IMR-90 (cell line): ENCODE measurements around the gene KDM6B. TPM values are rescaled to one million over a fixed set of nuclear protein-coding genes. Genes with fewer than 3 reads are reported as not detected.

Experiments
- ATAC-seq: fragments of 200-7000 bp; cut with Tn5 transposase; 2 replicates; pipeline ENCODE4 v1.9.1; 2020; ENCODE audit warnings: low read depth, mild to moderate bottlenecking, moderate library complexity
- BruUV-seq: library from RNA; stranded (reverse); fragments of 400-500 nt; replicated peaks from 2 replicates; lab custom pipeline; 2021; lab: Mats Ljungman, UMichigan
- CTCF ChIA-PET: fragments of 300-600 bp; formaldehyde crosslinking; extraction: SDS; loops from one replicate; lab custom pipeline; 2021; ENCODE audit warnings: antibody characterized with exemption; lab: Yijun Ruan, JAX
- POLR2A ChIA-PET: fragments of 300-600 bp; sonication (Branson Sonifier 250); formaldehyde crosslinking; loops from one replicate; lab custom pipeline; 2022; ENCODE audit warnings: antibody characterized with exemption; ENCODE audit not compliant: unreplicated experiment; lab: Charles Lee
- DNase-seq: peaks from one replicate; pipeline ENCODE4 v3.0.0; 2013
- H2AFZ ChIP-seq: replicated peaks from 2 replicates; pipeline ENCODE3; 2013; ENCODE audit warnings: low read length, mild to moderate bottlenecking; ENCODE audit not compliant: poor library complexity
- H2AK5ac ChIP-seq: 2 replicates; pipeline ENCODE4 v1.6.1; 2013; ENCODE audit warnings: low read depth, low read length, inconsistent platforms
- H2AK9ac ChIP-seq: replicated peaks from 2 replicates; pipeline ENCODE3; 2013; ENCODE audit warnings: mild to moderate bottlenecking, low read depth, low read length, moderate library complexity; ENCODE audit not compliant: poor library complexity
- H2BK120ac ChIP-seq: 2 replicates; pipeline ENCODE4 v1.6.1; 2013; ENCODE audit warnings: low read depth, low read length, inconsistent platforms
- H2BK15ac ChIP-seq: 3 replicates; pipeline ENCODE4 v1.6.1; 2013; ENCODE audit warnings: low read depth, low read length, inconsistent platforms
- H2BK20ac ChIP-seq: 2 replicates; pipeline ENCODE4 v1.6.1; 2013; ENCODE audit warnings: low read depth, mild to moderate bottlenecking, inconsistent platforms, low read length, moderate library complexity
- H2BK5ac ChIP-seq: 2 replicates; pipeline ENCODE4 v1.6.1; 2013; ENCODE audit warnings: mild to moderate bottlenecking, low read depth, low read length, inconsistent platforms; ENCODE audit not compliant: poor library complexity, severe bottlenecking
- H3K14ac ChIP-seq: replicated peaks from 2 replicates; pipeline ENCODE4 v1.6.1; 2013; ENCODE audit warnings: low read depth, low read length, inconsistent platforms
- H3K18ac ChIP-seq: 2 replicates; pipeline ENCODE4 v1.6.1; 2013; ENCODE audit warnings: low read depth, low read length, control low read depth
- H3K23ac ChIP-seq: 2 replicates; pipeline ENCODE4 v1.6.1; 2013; ENCODE audit warnings: low read depth, low read length, inconsistent platforms
- H3K27ac ChIP-seq: 2 replicates; pipeline ENCODE4 v1.5.1; 2013; ENCODE audit warnings: mild to moderate bottlenecking, control low read depth, low read length; ENCODE audit not compliant: insufficient read depth
- H3K27me3 ChIP-seq: 2 replicates; pipeline ENCODE4 v1.6.1; 2013; ENCODE audit warnings: low read length; ENCODE audit not compliant: control insufficient read depth, insufficient read depth
- H3K36me3 ChIP-seq: 2 replicates; pipeline ENCODE4 v1.6.1; 2013; ENCODE audit warnings: low read length, mixed read lengths; ENCODE audit not compliant: control insufficient read depth, insufficient read depth
- H3K4ac ChIP-seq: 2 replicates; pipeline ENCODE4 v1.6.1; 2013; ENCODE audit warnings: low read depth, low read length, inconsistent platforms
- H3K4me1 ChIP-seq: 2 replicates; pipeline ENCODE4 v1.6.1; 2013; ENCODE audit warnings: low read length, mixed read lengths; ENCODE audit not compliant: control insufficient read depth, insufficient read depth
- H3K4me2 ChIP-seq: 2 replicates; pipeline ENCODE4 v1.6.1; 2013; ENCODE audit warnings: low read depth, mild to moderate bottlenecking, control low read depth, low read length, moderate library complexity
- H3K4me3 ChIP-seq: 2 replicates; pipeline ENCODE4 v1.5.1; 2013; ENCODE audit warnings: low read depth, mild to moderate bottlenecking, control low read depth, low read length, moderate library complexity; ENCODE audit not compliant: insufficient read depth
- H3K56ac ChIP-seq: 2 replicates; pipeline ENCODE4 v1.6.1; 2013; ENCODE audit warnings: low read length, inconsistent platforms; ENCODE audit not compliant: insufficient read depth; ENCODE audit errors: extremely low read depth
- H3K79me1 ChIP-seq, 2 experiments: 2 replicates each; pipeline ENCODE4 v1.6.1; 2013; ENCODE audit warnings: low read length in 2 of 2, inconsistent platforms in 1 of 2, low read depth in 1 of 2
- H3K9ac ChIP-seq: 2 replicates; pipeline ENCODE4 v1.6.1; 2013; ENCODE audit warnings: low read depth, low read length, control low read depth
- H3K9me1 ChIP-seq: 2 replicates; pipeline ENCODE4 v1.6.1; 2013; ENCODE audit warnings: low read length, inconsistent platforms; ENCODE audit not compliant: insufficient read depth
- H3K9me3 ChIP-seq: 2 replicates; pipeline ENCODE4 v1.6.1; 2013; ENCODE audit warnings: low read length; ENCODE audit not compliant: control insufficient read depth, insufficient read depth
- H4K20me1 ChIP-seq: 2 replicates; pipeline ENCODE4 v1.6.1; 2013; ENCODE audit warnings: low read length, inconsistent platforms; ENCODE audit not compliant: insufficient read depth
- H4K5ac ChIP-seq: 2 replicates; pipeline ENCODE4 v1.6.1; 2013; ENCODE audit warnings: mild to moderate bottlenecking, low read depth, low read length, control low read depth
- H4K8ac ChIP-seq, 2 experiments: 2 replicates each; pipeline ENCODE4 v1.6.1; 2013; ENCODE audit warnings: low read depth in 2 of 2, low read length in 2 of 2, control low read depth in 1 of 2, inconsistent platforms in 1 of 2
- H4K91ac ChIP-seq: 2 replicates; pipeline ENCODE4 v1.6.1; 2013; ENCODE audit warnings: low read depth, low read length, inconsistent platforms; ENCODE audit not compliant: insufficient read depth
- BHLHE40 ChIP-seq: fragments of 150-350 bp; IDR thresholded peaks from 2 replicates; pipeline ENCODE4 v1.6.1; 2016; ENCODE audit warnings: mild to moderate bottlenecking, low read depth, low read length
- CHD1 ChIP-seq: IDR thresholded peaks from 2 replicates; pipeline ENCODE4 v1.6.1; 2012; ENCODE audit warnings: low read depth, low read length, improper control_type of control experiment
- CTCF ChIP-seq: conservative IDR thresholded peaks from 2 replicates; pipeline ENCODE4 v1.5.1; 2012; ENCODE audit warnings: mild to moderate bottlenecking, low read depth, low read length, improper control_type of control experiment
- ELK1 ChIP-seq: fragments of 150-350 bp; IDR thresholded peaks from 2 replicates; pipeline ENCODE4 v1.6.1; 2016; ENCODE audit warnings: low read depth, mild to moderate bottlenecking, low read length, moderate library complexity, borderline replicate concordance
- FOS ChIP-seq: fragments of 150-350 bp; IDR thresholded peaks from 2 replicates; pipeline ENCODE4 v1.6.1; 2016; ENCODE audit warnings: low read depth, low read length
- MAFK ChIP-seq: IDR thresholded peaks from 2 replicates; pipeline ENCODE4 v1.6.1; 2012; ENCODE audit warnings: low read depth, low read length, improper control_type of control experiment
- MAZ ChIP-seq: IDR thresholded peaks from 2 replicates; pipeline ENCODE4 v1.6.1; 2012; ENCODE audit warnings: low read depth, mild to moderate bottlenecking, low read length, improper control_type of control experiment, moderate library complexity, borderline replicate concordance
- MXI1 ChIP-seq: IDR thresholded peaks from 2 replicates; pipeline ENCODE4 v1.6.1; 2012; ENCODE audit warnings: low read depth, mild to moderate bottlenecking, low read length, moderate library complexity, borderline replicate concordance
- NFE2L2 ChIP-seq: fragments of 150-350 bp; IDR thresholded peaks from 2 replicates; pipeline ENCODE4 v1.6.1; 2016; ENCODE audit warnings: low read depth, mild to moderate bottlenecking, low read length
- POLR2A ChIP-seq: IDR thresholded peaks from 2 replicates; pipeline ENCODE4 v1.6.1; 2012; ENCODE audit warnings: mild to moderate bottlenecking, low read depth, low read length
- RAD21 ChIP-seq: IDR thresholded peaks from 2 replicates; pipeline ENCODE4 v1.6.1; 2012; ENCODE audit warnings: low read length, improper control_type of control experiment
- RCOR1 ChIP-seq: IDR thresholded peaks from 2 replicates; pipeline ENCODE4 v1.6.1; 2012; ENCODE audit warnings: mild to moderate bottlenecking, low read length, improper control_type of control experiment; ENCODE audit not compliant: insufficient replicate concordance
- RFX5 ChIP-seq: IDR thresholded peaks from 2 replicates; pipeline ENCODE4 v1.8.0; 2012; ENCODE audit warnings: low read depth, mild to moderate bottlenecking, low read length, moderate library complexity
- SMC3 ChIP-seq: fragments of 150-350 bp; IDR thresholded peaks from 2 replicates; pipeline ENCODE4 v1.6.1; 2016; ENCODE audit warnings: low read depth, mild to moderate bottlenecking, antibody characterized with exemption, low read length, moderate library complexity
- USF2 ChIP-seq: fragments of 150-350 bp; IDR thresholded peaks from 2 replicates; pipeline ENCODE4 v1.6.1; 2017; ENCODE audit warnings: mild to moderate bottlenecking, antibody characterized with exemption, low read length, low read depth
- WGBS, 2 experiments: methylation state at CpG; one replicate each; pipeline versions ENCODE4 v1.1.5 to v1.1.7; 2013; ENCODE audit warnings: missing lambda C conversion rate in 2 of 2; ENCODE audit not compliant: insufficient read length in 1 of 2; ENCODE audit errors: extremely low coverage in 2 of 2; 5-methylcytosine and 5-hydroxymethylcytosine counted together
- dilution Hi-C: fragments of 300-500 bp; cut with HindIII; formaldehyde crosslinking; loops from one replicate; pipeline ENCODE4 v1.14.3; 2018; ENCODE audit warnings: low sequenced_read_pairs; ENCODE audit not compliant: unreplicated experiment
- in situ Hi-C: fragments of 300-500 bp; cut with MboI; formaldehyde crosslinking; loops from 3 replicates; pipeline ENCODE4 v1.14.3; 2019; ENCODE audit warnings: low sequenced_read_pairs, inconsistent platforms, mixed read lengths
- intact Hi-C: fragments of 100-400 bp; cut with micrococcal nuclease; formaldehyde crosslinking; loops from 2 replicates; pipeline ENCODE4 v1.10.0; 2022
- polyA plus RNA-seq, 3 experiments: library from polyadenylated mRNA; depleted of rRNA; stranded (reverse); fragments of >200 nt; gene quantifications; 2 replicates each; pipeline ENCODE4 v1.2.3, GENCODE V29; 2012; ENCODE audit warnings: low replicate concordance in 1 of 3
- total RNA-seq: library from RNA; depleted of rRNA; stranded (reverse); fragments of >200 nt; gene quantifications from 2 replicates; pipeline ENCODE4 v1.2.3, GENCODE V29; 2012

The KDM6B gene
- total and polyA plus RNA-seq, 2 of the 4 experiments (the other 2 are of a cell fraction) = 0.72 to 3.5 TPM

GRCh38 chr17:7875804-7876370 is 41.9 kb downstream of the KDM6B start:
- dilution Hi-C loops (no loop called here), in situ Hi-C loops (no loop called here), intact Hi-C loops (no loop called here)
- no peak overlapping the region for H3K4me2 ChIP-seq
- no peaks in the 10 kb centered on the region for H3K27me3 ChIP-seq
- no peak overlapping the region for H4K8ac ChIP-seq
- H4K20me1 ChIP-seq = no peaks in the 10 kb centered on the region
- H3K4me3 ChIP-seq = no peak overlapping the region
- H2BK120ac ChIP-seq = no peak overlapping the region
- H3K79me1 ChIP-seq = peaks cover 7 to 23% of the 10 kb centered on the region in 2 experiments
- H2BK5ac ChIP-seq = no peak overlapping the region
- H3K4ac ChIP-seq = no peak overlapping the region
- CTCF ChIA-PET = no interaction called here
- no peak overlapping the region for H3K9ac ChIP-seq
- ATAC-seq = no peak
- H3K9me1 ChIP-seq = no peaks in the 10 kb centered on the region; the same call in 1 of the 2 replicates
- no peak for TF ChIP-seq BHLHE40
- TF ChIP-seq CHD1 = no peak
- TF ChIP-seq NFE2L2 = no peak
- no peak for TF ChIP-seq CTCF
- no peak for TF ChIP-seq MXI1
- TF ChIP-seq RCOR1 = no peak
- TF ChIP-seq USF2 = no peak
- TF ChIP-seq SMC3 = no peak
- no peak for TF ChIP-seq FOS
- no peak for TF ChIP-seq ELK1
- no peak for TF ChIP-seq POLR2A
- TF ChIP-seq RAD21 = no peak
- TF ChIP-seq MAZ = no peak
- TF ChIP-seq MAFK = no peak
- no peak for TF ChIP-seq RFX5
- H4K5ac ChIP-seq = no peak overlapping the region
- no CpG with 5 or more reads among the region's 2 CpGs for WGBS, 2 experiments
- no peak overlapping the region for H2BK20ac ChIP-seq
- H3K36me3 ChIP-seq = peaks cover 14% of the 10 kb centered on the region
- H3K4me1 ChIP-seq = no peaks in the 10 kb centered on the region
- no TSS peak for BruUV-seq
- H3K27ac ChIP-seq = no peak overlapping the region
- H2AK9ac ChIP-seq = no peak overlapping the region
- no peaks in the 10 kb centered on the region for H3K9me3 ChIP-seq
- H3K23ac ChIP-seq = no peak overlapping the region
- no peak overlapping the region for H2BK15ac ChIP-seq
- H3K18ac ChIP-seq = no peak overlapping the region
- DNase-seq = no peak
- no peak overlapping the region for H3K56ac ChIP-seq
- no peak overlapping the region for H2AK5ac ChIP-seq
- H2AFZ ChIP-seq = no peak overlapping the region
- H3K14ac ChIP-seq = no peak overlapping the region
- H4K91ac ChIP-seq = no peak overlapping the region
- POLR2A ChIA-PET = no interaction called here
